ENCODE results near the gene CDKN1A. TPM values are rescaled to one million over a fixed set of nuclear protein-coding genes. Genes with fewer than 3 reads are reported as not detected.

The CDKN1A gene
- total RNA-seq, 1 experiment from 2014 or later = 75.1 TPM

- TF ChIP-seq ZSCAN18 (CRISPR knock-in tag; IDR thresholded peaks at IDR 0.05) = no peak
- TF ChIP-seq IRF2 (CRISPR knock-in tag; IDR thresholded peaks at IDR 0.05; ENCODE audit: borderline replicate concordance, low read depth) = no peak
- no peak for TF ChIP-seq E2F1 (CRISPR knock-in tag; IDR thresholded peaks at IDR 0.05)
- TF ChIP-seq ATF6 (CRISPR knock-in tag; IDR thresholded peaks at IDR 0.05) = no peak
- no peak for TF ChIP-seq USF2 (CRISPR knock-in tag; IDR thresholded peaks at IDR 0.05)
- TF ChIP-seq CBFB (CRISPR knock-in tag; IDR thresholded peaks at IDR 0.05; ENCODE audit: low read depth) = no peak
- no peak for TF ChIP-seq TCF7 (CRISPR knock-in tag; IDR thresholded peaks at IDR 0.05; ENCODE audit: low read depth)
- TF ChIP-seq ZNF416 (CRISPR knock-in tag; IDR thresholded peaks at IDR 0.05) = no peak
- TF ChIP-seq ZNF219 (CRISPR knock-in tag; IDR thresholded peaks at IDR 0.05; ENCODE audit: borderline replicate concordance) = no peak
- TF ChIP-seq MAX (CRISPR knock-in tag; IDR thresholded peaks at IDR 0.05) = no peak
These were observed 23.3 kb upstream of the CDKN1A start (continued) for GRCh38 chr6:36655085-36655724.

- ChIA-PET CTCF (no interaction called here), POLR2A (no interaction called here)
- TF ChIP-seq PRDM15 (CRISPR knock-in tag; IDR thresholded peaks at IDR 0.05) = no peak
- no peak for TF ChIP-seq ZNF425 (CRISPR knock-in tag; conservative IDR thresholded peaks at IDR 0.05)
- TF ChIP-seq GTF2I (CRISPR knock-in tag; conservative IDR thresholded peaks at IDR 0.05) = no peak
- TF ChIP-seq FOXP1 (CRISPR knock-in tag; IDR thresholded peaks at IDR 0.05; ENCODE audit: borderline replicate concordance) = no peak
- no peak for TF ChIP-seq E2F5 (CRISPR knock-in tag; IDR thresholded peaks at IDR 0.05)
- Mint-ChIP-seq H3K36me3 (no peaks in the 10 kb centered on the region), H3K27me3 (ENCODE audit: low read depth) (0 out of 2 replicates have a peak, but pooled peaks cover 3% of the 10 kb centered on the region), H3K27ac (no peak overlapping the region), H3K9me3 (no peaks in the 10 kb centered on the region), H3K4me1 (peaks cover 10% of the 10 kb centered on the region), H3K4me3 (no peak overlapping the region)
- no peak for DNase-seq (ENCODE audit: low spot score)
- no peak for ATAC-seq
These were observed 22.1 kb upstream of the CDKN1A start for GRCh38 chr6:36656441-36656840.

All from WTC11 (cell line).